Transverse colon (tissue), 4 donors: ENCODE data around the gene ARHGEF26. TPM values are rescaled to one million over a fixed set of nuclear protein-coding genes. Genes with fewer than 3 reads are reported as not detected.

ENCODE experiments used
- DNase-seq: peaks from one replicate; pipeline ENCODE4 v3.0.0-alpha.2; 2019
- H3K27ac ChIP-seq, 4 donors: fragments of 200-600 bp; sonication (generic); 2 replicates each; pipeline ENCODE4 v1.5.1; 2016 to 2018; ENCODE audit warnings: inconsistent platforms in 4 of 4
- H3K27me3 ChIP-seq: fragments of 200-600 bp; sonication (generic); 2 replicates; pipeline ENCODE4 v1.5.1; 2017; ENCODE audit warnings: inconsistent platforms
- H3K36me3 ChIP-seq, 4 donors: fragments of 200-600 bp; sonication (generic); 2 replicates each; pipeline ENCODE4 v1.5.1; 2017 to 2019; ENCODE audit warnings: inconsistent platforms in 4 of 4
- H3K4me1 ChIP-seq, 4 donors: fragments of 200-600 bp; sonication (generic); 2 replicates each; pipeline ENCODE4 v1.5.1; 2017 to 2020; ENCODE audit warnings: inconsistent platforms in 4 of 4
- H3K4me3 ChIP-seq, 4 donors: fragments of 200-600 bp; sonication (generic); 1 replicate in 1 of 4; 2 replicates in 3 of 4; pipeline versions ENCODE4 v1.5.1 to v1.6.1; 2017 to 2019; ENCODE audit warnings: inconsistent platforms in 4 of 4
- H3K9me3 ChIP-seq, 2 donors: fragments of 200-600 bp; sonication (generic); 2 replicates each; pipeline ENCODE4 v1.5.1; 2017 to 2019; ENCODE audit warnings: inconsistent platforms in 2 of 2
- CTCF ChIP-seq, 5 experiments: fragments of 200-600 bp in 3 of 5; fragments of 450-650 bp in 2 of 5; sonication (generic) in 3 of 5; IDR thresholded peaks; 1 replicate in 2 of 5; 2 replicates in 3 of 5; pipeline ENCODE4 v1.5.1; 2016 to 2017; ENCODE audit warnings: antibody characterized with exemption in 5 of 5, inconsistent platforms in 3 of 5, mild to moderate bottlenecking in 2 of 5, moderate library complexity in 1 of 5
- EP300 ChIP-seq: sonication (generic); formaldehyde crosslinking; IDR thresholded peaks from one replicate; pipeline ENCODE4 v1.6.1; 2017; ENCODE audit warnings: antibody characterized with exemption, low read depth
- POLR2A ChIP-seq: fragments of 450-650 bp; IDR thresholded peaks from one replicate; pipeline ENCODE4 v1.6.1; 2016; ENCODE audit warnings: antibody characterized with exemption, mild to moderate bottlenecking, moderate library complexity
- POLR2AphosphoS5 ChIP-seq, 3 donors: sonication (generic); formaldehyde crosslinking; IDR thresholded peaks; one replicate each; pipeline ENCODE4 v1.6.1; 2016; ENCODE audit warnings: antibody characterized with exemption in 3 of 3
- WGBS, 2 donors: methylation state at CpG; one replicate each; pipeline ENCODE4 v1.1.5; 2018; ENCODE audit warnings: low coverage in 1 of 2; 5-methylcytosine and 5-hydroxymethylcytosine counted together
- in situ Hi-C, 4 donors: fragments of 200-750 bp; cut with MboI; loops; one replicate each; pipeline versions ENCODE4 v1.15.0 to v1.15.1; 2017; ENCODE audit warnings: low sequenced_read_pairs in 3 of 4, low pct_ligation_motif_present in 1 of 4, low pct_unique_long_range_greater_than_20kb in 1 of 4
- intact Hi-C: fragments of 100-400 bp; cut with DNase I; formaldehyde crosslinking; loops from one replicate; pipeline ENCODE4 v1.15.1; 2023; ENCODE audit warnings: low total_unique reads
- total RNA-seq, 4 donors: library from RNA; depleted of rRNA; stranded (reverse); fragments of >200 nt; gene quantifications; one replicate each; pipeline ENCODE4 v1.1.0, GENCODE V29; 2016

The ARHGEF26 gene
- total RNA-seq, 4 donors from 2014 or later: 8.6 to 15.0 (median 13.2) TPM

DNA sequence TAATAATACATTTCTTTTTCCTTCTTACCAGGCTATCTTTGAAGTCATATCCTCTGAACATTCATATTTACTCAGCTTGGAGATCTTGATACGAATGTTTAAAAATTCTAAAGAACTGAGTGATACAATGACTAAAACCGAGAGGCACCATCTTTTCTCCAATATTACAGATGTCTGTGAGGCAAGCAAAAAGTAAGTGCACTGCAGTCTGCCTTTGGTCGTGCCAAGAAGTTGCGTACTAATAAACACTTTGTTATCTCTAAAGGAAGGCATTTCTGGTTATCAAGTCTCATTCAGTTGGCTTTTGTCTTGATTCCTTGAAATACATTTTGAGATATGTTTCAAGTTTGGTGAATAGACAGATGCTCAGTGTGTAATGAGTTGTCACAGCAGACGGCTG lies 31.6 kb downstream of the ARHGEF26 start:
- Histone ChIP-seq H3K4me3 (no peak overlapping the region), H3K4me1 (no peaks in the 10 kb centered on the region), H3K36me3 (no peaks in the 10 kb centered on the region), H3K9me3 (no peaks in the 10 kb centered on the region), H3K27me3 (no peaks in the 10 kb centered on the region), H3K27ac (no peak overlapping the region)
- in situ Hi-C loops: no loop called here
- WGBS, 2 donors: 85 to 86% methylated on average over 5 of the region's 5 CpGs
- no peak for DNase-seq
- TF ChIP-seq CTCF (IDR thresholded peaks at IDR 0.05) (no peak), POLR2AphosphoS5 (IDR thresholded peaks at IDR 0.05) (no peak), EP300 (no peak), POLR2A (no peak)
- intact Hi-C loops: no loop called here

GRCh38 chr3:154156530-154156929 lies 35.3 kb downstream of the ARHGEF26 start:
- intact Hi-C loops: no loop called here
- Histone ChIP-seq H3K36me3 (no peaks in the 10 kb centered on the region), H3K9me3 (no peaks in the 10 kb centered on the region), H3K4me3 (no peak overlapping the region), H3K27ac (no peak overlapping the region), H3K4me1 (no peaks in the 10 kb centered on the region), H3K27me3 (no peaks in the 10 kb centered on the region)
- DNase-seq: no peak
- in situ Hi-C loops: no loop called here
- no peak for TF ChIP-seq POLR2A
- no peak for TF ChIP-seq POLR2AphosphoS5 (IDR thresholded peaks at IDR 0.05)
- TF ChIP-seq CTCF (IDR thresholded peaks at IDR 0.05): no peak
- no peak for TF ChIP-seq EP300
- 92 to 94% methylated on average over 1 of the region's 1 CpG for WGBS, 2 donors

DNA sequence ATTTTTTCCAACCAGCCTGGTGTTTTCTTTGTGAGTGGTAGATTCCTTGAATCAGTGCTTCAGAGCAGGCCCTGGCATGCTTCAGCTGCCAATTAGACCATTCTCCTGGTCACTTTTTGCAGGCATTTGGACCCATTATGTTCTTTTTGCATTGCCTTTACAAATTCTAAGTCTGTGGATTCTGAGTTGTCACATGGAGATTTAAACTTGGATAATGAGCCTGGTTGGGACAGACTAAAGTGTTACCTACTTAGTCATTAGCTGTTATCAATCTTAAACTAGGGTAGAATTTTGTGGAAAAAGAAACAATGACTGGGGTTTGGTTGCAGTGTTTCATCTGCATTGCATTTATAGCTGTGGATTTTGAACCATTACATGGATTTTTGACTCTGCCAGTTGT lies 40.6 kb downstream of the ARHGEF26 start:
- Histone ChIP-seq H3K9me3 (no peaks in the 10 kb centered on the region), H3K36me3 (no peaks in the 10 kb centered on the region), H3K27me3 (no peaks in the 10 kb centered on the region), H3K4me3 (no peak overlapping the region), H3K4me1 (no peaks in the 10 kb centered on the region), H3K27ac (no peak overlapping the region)
- TF ChIP-seq POLR2A: no peak
- no peak for TF ChIP-seq POLR2AphosphoS5 (IDR thresholded peaks at IDR 0.05)
- TF ChIP-seq CTCF (IDR thresholded peaks at IDR 0.05): no peak
- TF ChIP-seq EP300: no peak
- no peak for DNase-seq
- intact Hi-C loops: no loop called here
- in situ Hi-C loops: no loop called here

DNA sequence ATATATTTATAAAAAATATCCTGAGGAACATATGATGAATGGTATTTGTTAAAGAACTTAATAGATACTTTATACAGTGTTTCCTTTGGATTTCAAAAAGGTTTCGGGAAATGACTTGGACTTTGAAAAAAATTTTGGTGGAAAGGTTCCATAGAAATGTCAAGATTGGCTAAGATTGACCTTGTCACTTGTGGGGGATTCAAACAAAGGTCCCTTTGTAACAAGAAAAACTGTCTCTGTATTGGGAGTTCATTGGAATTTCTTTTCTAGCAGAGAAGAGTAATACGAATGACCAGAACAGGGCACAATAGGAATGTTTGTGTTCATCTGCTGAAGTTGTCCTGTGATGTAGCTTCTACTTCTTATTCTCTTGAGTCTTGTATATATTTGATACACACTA lies 43.2 kb downstream of the ARHGEF26 start:
- in situ Hi-C loops (no loop called here), intact Hi-C loops (no loop called here)
- peaks cover 0 to 2% (median under 1%) of the 10 kb centered on the region in 4 donors for H3K4me1 ChIP-seq
- no peaks in the 10 kb centered on the region for H3K9me3 ChIP-seq
- no peak overlapping the region for H3K27ac ChIP-seq
- TF ChIP-seq POLR2A (no peak), EP300 (no peak), POLR2AphosphoS5 (IDR thresholded peaks at IDR 0.05) (no peak), CTCF (IDR thresholded peaks at IDR 0.05) (no peak)
- H3K36me3 ChIP-seq: no peaks in the 10 kb centered on the region
- DNase-seq: no peak
- 70 to 89% methylated on average over 2 of the region's 2 CpGs for WGBS, 2 donors
- H3K4me3 ChIP-seq: no peak overlapping the region
- no peaks in the 10 kb centered on the region for H3K27me3 ChIP-seq
